H1 (cell line): ENCODE data around the gene SNX19. TPM values are rescaled to one million over a fixed set of nuclear protein-coding genes. Genes with fewer than 3 reads are reported as not detected.

ENCODE experiments used
- CTCF ChIA-PET: fragments of 300-600 bp; sonication (Branson Sonifier 250); formaldehyde crosslinking; loops from one replicate; lab custom pipeline; 2021; ENCODE audit not compliant: partially characterized antibody; lab: Charles Lee
- POLR2A ChIA-PET: fragments of 300-600 bp; sonication (Branson Sonifier 250); formaldehyde crosslinking; loops from one replicate; lab custom pipeline; 2021; ENCODE audit warnings: inconsistent platforms; ENCODE audit not compliant: partially characterized antibody; lab: Charles Lee
- DNase-seq, 2 experiments: peaks; one replicate each; pipeline versions ENCODE4 v3.0.0 to v3.0.0-alpha.2; 2010 to 2022; ENCODE audit warnings: low spot score in 2 of 2, low read depth in 1 of 2, mixed read lengths in 1 of 2
- FAIRE-seq: peaks from 2 replicates; lab custom pipeline; 2011; peaks lifted over from hg19 to GRCh38; lab: Jason Lieb, UNC
- H2AFZ ChIP-seq: 2 replicates; pipeline ENCODE4 v1.8.1; 2012; ENCODE audit warnings: low read length, inconsistent platforms
- H2AK5ac ChIP-seq: 2 replicates; pipeline ENCODE4 v1.6.1; 2013; ENCODE audit warnings: low read depth, low read length
- H2BK120ac ChIP-seq: replicated peaks from 2 replicates; pipeline ENCODE3; 2013; ENCODE audit warnings: low read depth, low read length, inconsistent platforms
- H2BK12ac ChIP-seq: 2 replicates; pipeline ENCODE4 v1.6.1; 2013; ENCODE audit warnings: low read depth, low read length
- H2BK15ac ChIP-seq: 2 replicates; pipeline ENCODE4 v1.6.1; 2013; ENCODE audit warnings: low read length
- H2BK20ac ChIP-seq: 2 replicates; pipeline ENCODE4 v1.6.1; 2013; ENCODE audit warnings: low read length
- H2BK5ac ChIP-seq: 2 replicates; pipeline ENCODE4 v1.6.1; 2013; ENCODE audit warnings: low read depth, low read length
- H3K14ac ChIP-seq: 2 replicates; pipeline ENCODE4 v1.6.1; 2013; ENCODE audit warnings: inconsistent platforms; ENCODE audit not compliant: insufficient read length
- H3K18ac ChIP-seq: 2 replicates; pipeline ENCODE4 v1.6.1; 2013; ENCODE audit warnings: low read length; ENCODE audit errors: extremely low read depth
- H3K23ac ChIP-seq: 2 replicates; pipeline ENCODE4 v1.6.1; 2013; ENCODE audit warnings: inconsistent platforms; ENCODE audit not compliant: insufficient read length
- H3K23me2 ChIP-seq: 2 replicates; pipeline ENCODE4 v1.6.1; 2013; ENCODE audit warnings: low read depth, low read length
- H3K27ac ChIP-seq: 2 replicates; pipeline ENCODE4 v1.6.1; 2011; ENCODE audit warnings: low read depth, low read length, inconsistent platforms
- H3K27me3 ChIP-seq, 4 experiments: replicated peaks in 1 of 4; 1 replicate in 1 of 4; 2 replicates in 3 of 4; pipeline versions ENCODE4 v1.6.1 to v1.8.1; 2011 to 2013; ENCODE audit warnings: low read length in 3 of 4, mild to moderate bottlenecking in 3 of 4, inconsistent platforms in 2 of 4, mixed read lengths in 2 of 4, moderate library complexity in 1 of 4; ENCODE audit not compliant: control insufficient read depth in 3 of 4, insufficient read depth in 3 of 4; ENCODE audit errors: extremely low read depth in 1 of 4
- H3K36me3 ChIP-seq, 4 experiments: 2 replicates each; pipeline versions ENCODE4 v1.6.1 to v1.8.1; 2011 to 2013; ENCODE audit warnings: mild to moderate bottlenecking in 4 of 4, low read length in 3 of 4, moderate library complexity in 2 of 4, control low read depth in 1 of 4, inconsistent platforms in 1 of 4; ENCODE audit not compliant: insufficient read depth in 4 of 4, control insufficient read depth in 2 of 4
- H3K4ac ChIP-seq: replicated peaks from 2 replicates; pipeline ENCODE3; 2013; ENCODE audit warnings: low read length, low read depth, mixed read lengths, inconsistent platforms; ENCODE audit not compliant: insufficient read length
- H3K4me1 ChIP-seq, 4 experiments: replicated peaks in 1 of 4; 1 replicate in 1 of 4; 2 replicates in 3 of 4; pipeline versions ENCODE4 v1.6.1 to v1.8.1; 2011 to 2013; ENCODE audit warnings: low read length in 3 of 4, inconsistent platforms in 2 of 4, mixed read lengths in 1 of 4; ENCODE audit not compliant: insufficient read depth in 4 of 4, control insufficient read depth in 3 of 4
- H3K4me2 ChIP-seq, 2 experiments: 2 replicates each; pipeline versions ENCODE4 v1.6.1 to v1.8.1; 2011 to 2013; ENCODE audit warnings: low read depth in 2 of 2, low read length in 2 of 2, control low read depth in 1 of 2, inconsistent platforms in 1 of 2, mild to moderate bottlenecking in 1 of 2; ENCODE audit not compliant: insufficient read depth in 1 of 2
- H3K4me3 ChIP-seq, 4 experiments: fragments of 200-600, 300-600 bp in 1 of 4; sonication (generic), shearing (Covaris generic), sonication (Bioruptor Twin) in 1 of 4; 2 replicates each; pipeline versions ENCODE4 v1.5.1 to v1.8.1; 2011 to 2016; ENCODE audit warnings: low read length in 4 of 4, low read depth in 3 of 4, control low read depth in 2 of 4, inconsistent platforms in 2 of 4, mild to moderate bottlenecking in 2 of 4, mixed read lengths in 1 of 4, moderate library complexity in 1 of 4; ENCODE audit not compliant: insufficient read depth in 2 of 4; ENCODE audit errors: extremely low read depth in 1 of 4
- H3K56ac ChIP-seq: replicated peaks from 2 replicates; pipeline ENCODE3; 2013; ENCODE audit warnings: low read depth, mild to moderate bottlenecking, mixed read lengths, low read length, inconsistent platforms; ENCODE audit not compliant: insufficient read length
- H3K79me1 ChIP-seq: 2 replicates; pipeline ENCODE4 v1.6.1; 2013; ENCODE audit warnings: low read depth, low read length, control low read depth
- H3K79me2 ChIP-seq, 2 experiments: 2 replicates each; pipeline versions ENCODE4 v1.6.1 to v1.8.1; 2012 to 2013; ENCODE audit warnings: low read length in 2 of 2, mild to moderate bottlenecking in 2 of 2, inconsistent platforms in 1 of 2; ENCODE audit not compliant: insufficient read depth in 2 of 2, control insufficient read depth in 1 of 2
- H3K9ac ChIP-seq, 4 experiments: replicated peaks in 1 of 4; 1 replicate in 1 of 4; 2 replicates in 3 of 4; pipeline versions ENCODE4 v1.6.1 to v1.8.1; 2011 to 2013; ENCODE audit warnings: low read depth in 3 of 4, low read length in 3 of 4, control low read depth in 2 of 4, mild to moderate bottlenecking in 2 of 4, moderate library complexity in 2 of 4, inconsistent platforms in 1 of 4; ENCODE audit errors: extremely low read depth in 1 of 4
- H3K9me3 ChIP-seq, 2 experiments: 2 replicates each; pipeline versions ENCODE4 v1.6.1 to v1.8.1; 2012 to 2013; ENCODE audit warnings: mild to moderate bottlenecking in 2 of 2, moderate library complexity in 2 of 2, control low read depth in 1 of 2, inconsistent platforms in 1 of 2, low read depth in 1 of 2, low read length in 1 of 2, mixed read lengths in 1 of 2; ENCODE audit not compliant: insufficient read depth in 2 of 2
- H4K20me1 ChIP-seq, 2 experiments: replicated peaks in 1 of 2; 2 replicates each; pipeline versions ENCODE3 to v1.8.1; 2011 to 2013; ENCODE audit warnings: inconsistent platforms in 2 of 2, low read length in 2 of 2, mild to moderate bottlenecking in 1 of 2; ENCODE audit not compliant: insufficient read depth in 2 of 2, control insufficient read depth in 1 of 2
- H4K5ac ChIP-seq: 2 replicates; pipeline ENCODE4 v1.6.1; 2013; ENCODE audit warnings: low read length, low read depth, mixed read lengths, inconsistent platforms; ENCODE audit not compliant: insufficient read length
- H4K8ac ChIP-seq: 2 replicates; pipeline ENCODE4 v1.8.0; 2013; ENCODE audit warnings: mild to moderate bottlenecking, moderate library complexity, low read length, inconsistent platforms; ENCODE audit not compliant: insufficient read depth; ENCODE audit errors: extremely low read depth
- H4K91ac ChIP-seq: replicated peaks from 2 replicates; pipeline ENCODE3; 2013; ENCODE audit warnings: low read length, mixed read lengths, inconsistent platforms; ENCODE audit not compliant: insufficient read length
- ATF3 ChIP-seq: IDR thresholded peaks from 2 replicates; pipeline ENCODE4 v1.6.1; 2011; ENCODE audit warnings: low read depth, mild to moderate bottlenecking, low read length; ENCODE audit not compliant: insufficient read depth
- CBX5 ChIP-seq: fragments of 300-800, 300-1000 bp; sonication (generic); IDR thresholded peaks from 2 replicates; pipeline ENCODE4 v1.7.1; 2016; ENCODE audit warnings: antibody characterized with exemption, low read length, low read depth
- CEBPB ChIP-seq: IDR thresholded peaks from 2 replicates; pipeline ENCODE4 v1.6.1; 2012; ENCODE audit warnings: low read depth, low read length
- CHD1 ChIP-seq: IDR thresholded peaks from 2 replicates; pipeline ENCODE4 v1.6.1; 2012; ENCODE audit warnings: low read depth, low read length, improper control_type of control experiment
- CTBP2 ChIP-seq: IDR thresholded peaks from 2 replicates; pipeline ENCODE4 v1.7.0; 2011; ENCODE audit warnings: borderline replicate concordance, mild to moderate bottlenecking, moderate library complexity, mixed read lengths, low read length; ENCODE audit not compliant: insufficient read depth, insufficient read length
- EGR1 ChIP-seq: IDR thresholded peaks from 2 replicates; pipeline ENCODE4 v1.6.1; 2011; ENCODE audit warnings: low read depth, low read length, borderline replicate concordance
- EZH2 ChIP-seq: fragments of 200-600 bp; sonication (generic); IDR thresholded peaks from 2 replicates; pipeline ENCODE4 v1.7.1; 2012; ENCODE audit warnings: low read depth, mild to moderate bottlenecking, moderate library complexity, low read length, inconsistent platforms; ENCODE audit not compliant: severe bottlenecking
- GTF2F1 ChIP-seq: IDR thresholded peaks from 2 replicates; pipeline ENCODE4 v1.6.1; 2012; ENCODE audit warnings: low read depth, low read length, improper control_type of control experiment, borderline replicate concordance
- JUND ChIP-seq: IDR thresholded peaks from 2 replicates; pipeline ENCODE4 v1.6.1; 2011; ENCODE audit warnings: mild to moderate bottlenecking, improper control_type of control experiment, low read length
- NANOG ChIP-seq: IDR thresholded peaks from 2 replicates; pipeline ENCODE4 v1.6.1; 2011; ENCODE audit warnings: low read length, low read depth, mild to moderate bottlenecking, inconsistent platforms; ENCODE audit not compliant: insufficient read depth, poor library complexity, severe bottlenecking
- SIN3A ChIP-seq, 2 experiments: IDR thresholded peaks in 1 of 2; conservative IDR thresholded peaks in 1 of 2; 2 replicates each; pipeline ENCODE4 v1.6.1; 2011 to 2012; ENCODE audit warnings: low read length in 2 of 2, improper control_type of control experiment in 1 of 2, low read depth in 1 of 2, mild to moderate bottlenecking in 1 of 2
- SIX5 ChIP-seq: IDR thresholded peaks from 2 replicates; pipeline ENCODE4 v1.6.1; 2011; ENCODE audit warnings: mild to moderate bottlenecking, low read depth, low read length
- SP4 ChIP-seq: IDR thresholded peaks from 2 replicates; pipeline ENCODE4 v1.6.1; 2012; ENCODE audit warnings: low read length, inconsistent platforms
- TEAD4 ChIP-seq: IDR thresholded peaks from 2 replicates; pipeline ENCODE4 v1.6.1; 2012; ENCODE audit warnings: low read depth, low read length, inconsistent platforms, mixed read lengths
- polyA plus RNA-seq, 7 experiments: library from polyadenylated mRNA; depleted of rRNA in 3 of 7; stranded (reverse) in 5 of 7; unstranded in 2 of 7; fragments of >200 nt in 5 of 7; fragments of 200-250 nt in 2 of 7; gene quantifications; 1 replicate in 5 of 7; 2 replicates in 1 of 7; 4 replicates in 1 of 7; pipeline versions ENCODE4 v1.2.1 to v1.2.3, GENCODE V29; 2011 to 2013; ENCODE audit warnings: missing spikeins in 2 of 7, mixed read lengths in 2 of 7
- total RNA-seq: library from RNA; stranded (reverse); fragmentation: NEBNext Ultra II Directional; extraction: Animal tissue kit (Norgen Biotek cat#: 25700); gene quantifications from 2 replicates; pipeline ENCODE4 v1.2.1, GENCODE V29; 2021

The SNX19 gene
- total and polyA plus RNA-seq, 2 of the 8 experiments (the other 6 are each of a cell fraction or from before 2014, with no cell fraction given), result 15.0 to 25.2 TPM

GRCh38 chr11:130837194-130837593 lies 79.1 kb downstream of the SNX19 start:
- Histone ChIP-seq H2BK20ac (no peak overlapping the region), H3K4ac (no peak overlapping the region), H3K79me1 (no peaks in the 10 kb centered on the region), H4K5ac (no peak overlapping the region), H3K4me3 (no peak overlapping the region), H3K18ac (no peak overlapping the region), H3K56ac (no peak overlapping the region), H2BK15ac (no peak overlapping the region), H4K91ac (no peak overlapping the region), H3K23ac (no peak overlapping the region), H3K9ac (no peak overlapping the region), H3K23me2 (no peaks in the 10 kb centered on the region), H2AK5ac (no peak overlapping the region), H2BK120ac (no peak overlapping the region), H3K36me3 (no peaks in the 10 kb centered on the region), H4K8ac (no peak overlapping the region), H3K14ac (no peak overlapping the region), H3K4me2 (no peak overlapping the region), H2AFZ (no peak overlapping the region), H3K9me3 (no peaks in the 10 kb centered on the region), H3K27me3 (no peaks in the 10 kb centered on the region; a peak in 1 of 7 replicates), H3K27ac (no peak overlapping the region), H3K4me1 (no peaks in the 10 kb centered on the region), H2BK12ac (no peak overlapping the region), H3K79me2 (no peaks in the 10 kb centered on the region), H2BK5ac (no peak overlapping the region), H4K20me1 (no peaks in the 10 kb centered on the region)
- FAIRE-seq (no peak), DNase-seq (no peak)
- ChIA-PET CTCF (interaction anchor here (0.7 to 6.7 kb wide), 7 partner anchors 9 to 404 kb away, joined by 3 to 50 read pairs (median 3); no protein-coding TSS in a partner anchor), POLR2A (interaction anchor here (0.6 to 0.8 kb wide), 2 partner anchors 22 to 526 kb away, joined by 3 to 4 read pairs; no protein-coding TSS in a partner anchor)
- TF ChIP-seq CEBPB (no peak), NANOG (no peak), TEAD4 (no peak), ATF3 (no peak), GTF2F1 (no peak), EZH2 (no peak), SIX5 (no peak), EGR1 (no peak), SP4 (no peak), SIN3A (conservative IDR thresholded peaks at IDR 0.05 in 1 of 2, IDR thresholded peaks at IDR 0.05 in 1 of 2; ENCODE audit: low read depth in 1 of 2, low read length in 2 of 2) (no peak), CHD1 (no peak), CTBP2 (no peak), JUND (no peak), CBX5 (no peak)
